Embryonic facial prominence (tissue), 1 donor: ENCODE measurements around the gene TSC22D1.
A peak's percentile ranks its signal among the peaks of the same experiment; 100 is the strongest.
"Not testable (repeated sequence)": the region's sequence is repeated elsewhere in the genome, so short reads cannot be mapped to it uniquely, and the experiment has no call there.

Source experiments
- DNase-seq: peaks from one replicate; pipeline ENCODE4 v3.0.0-alpha.2; 2016; ENCODE audit errors: extremely low spot score

Gene TSC22D1

GRCh38 chr13:44575741-44576350, at the start of gene TSC22D1:
TSS of gene TSC22D1 (minus strand) at chr13:44576330. CDS start at chr13:44576074, 256 bp downstream.
- DNase-seq: peak; percentile 29

GRCh38 chr13:44622708-44623107, 46.6 kb upstream of the TSC22D1 start:
- no peak for DNase-seq

- DNase-seq: no peak
Observed at GRCh38 chr13:44622261-44622660, 46.1 kb upstream of the TSC22D1 start.

- DNase-seq: no peak
Observed at GRCh38 chr13:44620057-44620456, 43.9 kb upstream of the TSC22D1 start.

- DNase-seq: no peak
Observed at GRCh38 chr13:44619651-44620050, 43.5 kb upstream of the TSC22D1 start.

- DNase-seq: no peak
Observed at GRCh38 chr13:44618326-44618725, 42.2 kb upstream of the TSC22D1 start.

- DNase-seq: no peak
Observed at GRCh38 chr13:44617648-44618047, 41.5 kb upstream of the TSC22D1 start.

- DNase-seq: no peak
Observed at GRCh38 chr13:44609137-44609536, 33.0 kb upstream of the TSC22D1 start.

GRCh38 chr13:44605721-44606120, 29.6 kb upstream of the TSC22D1 start:
- no peak for DNase-seq

- no peak for DNase-seq
Observed at GRCh38 chr13:44605275-44605674, 29.1 kb upstream of the TSC22D1 start.

- no peak for DNase-seq
Observed at GRCh38 chr13:44601586-44601985, 25.5 kb upstream of the TSC22D1 start.

- not testable (repeated sequence) for DNase-seq
Observed at GRCh38 chr13:44593861-44594592, 17.9 kb upstream of the TSC22D1 start.

- no peak for DNase-seq
Observed at GRCh38 chr13:44592216-44592847, 16.2 kb upstream of the TSC22D1 start.

GRCh38 chr13:44591316-44591715, 15.2 kb upstream of the TSC22D1 start:
- DNase-seq: no peak

GRCh38 chr13:44583137-44583536, 7.0 kb upstream of the TSC22D1 start:
- DNase-seq: no peak

- no peak for DNase-seq
Observed at GRCh38 chr13:44578067-44578400, 1.9 kb upstream of the TSC22D1 start.

- DNase-seq: peak; percentile 95
Observed at GRCh38 chr13:44577236-44578066, 1.3 kb upstream of the TSC22D1 start.

GRCh38 chr13:44576351-44577235, 463 bp upstream of the TSC22D1 start:
- DNase-seq: no peak

- DNase-seq: no peak
Observed at GRCh38 chr13:44575035-44575434, 1.1 kb downstream of the TSC22D1 start.

- DNase-seq: no peak
Observed at GRCh38 chr13:44574466-44574855, 1.7 kb downstream of the TSC22D1 start.

GRCh38 chr13:44573790-44574465, 2.2 kb downstream of the TSC22D1 start:
- DNase-seq: no peak
